Measurements from ENCODE around the gene SLC25A45. TPM values are rescaled to one million over a fixed set of nuclear protein-coding genes. Genes with fewer than 3 reads are reported as not detected.

SLC25A45 gene
- total RNA-seq, 1 donor from 2014 or later: 0.26 TPM

DNA sequence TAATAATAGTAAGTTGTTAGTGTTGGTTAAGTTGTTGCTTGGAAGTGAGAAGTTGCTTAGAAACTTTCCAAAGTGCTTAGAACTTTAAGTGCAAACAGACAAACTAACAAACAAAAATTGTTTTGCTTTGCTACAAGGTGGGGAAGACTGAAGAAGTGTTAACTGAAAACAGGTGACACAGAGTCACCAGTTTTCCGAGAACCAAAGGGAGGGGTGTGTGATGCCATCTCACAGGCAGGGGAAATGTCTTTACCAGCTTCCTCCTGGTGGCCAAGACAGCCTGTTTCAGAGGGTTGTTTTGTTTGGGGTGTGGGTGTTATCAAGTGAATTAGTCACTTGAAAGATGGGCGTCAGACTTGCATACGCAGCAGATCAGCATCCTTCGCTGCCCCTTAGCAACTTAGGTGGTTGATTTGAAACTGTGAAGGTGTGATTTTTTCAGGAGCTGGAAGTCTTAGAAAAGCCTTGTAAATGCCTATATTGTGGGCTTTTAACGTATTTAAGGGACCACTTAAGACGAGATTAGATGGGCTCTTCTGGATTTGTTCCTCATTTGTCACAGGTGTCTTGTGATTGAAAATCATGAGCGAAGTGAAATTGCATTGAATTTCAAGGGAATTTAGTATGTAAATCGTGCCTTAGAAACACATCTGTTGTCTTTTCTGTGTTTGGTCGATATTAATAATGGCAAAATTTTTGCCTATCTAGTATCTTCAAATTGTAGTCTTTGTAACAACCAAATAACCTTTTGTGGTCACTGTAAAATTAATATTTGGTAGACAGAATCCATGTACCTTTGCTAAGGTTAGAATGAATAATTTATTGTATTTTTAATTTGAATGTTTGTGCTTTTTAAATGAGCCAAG is 42.9 kb upstream of the SLC25A45 start:
- H3K36me3 ChIP-seq (ENCODE audit: control insufficient read depth, insufficient read depth, low read length): peaks cover 22% of the 10 kb centered on the region
- H3K4me3 ChIP-seq (ENCODE audit: low read depth, low read length): peak overlapping the region; percentile 93
- TF ChIP-seq, protein P1, sequence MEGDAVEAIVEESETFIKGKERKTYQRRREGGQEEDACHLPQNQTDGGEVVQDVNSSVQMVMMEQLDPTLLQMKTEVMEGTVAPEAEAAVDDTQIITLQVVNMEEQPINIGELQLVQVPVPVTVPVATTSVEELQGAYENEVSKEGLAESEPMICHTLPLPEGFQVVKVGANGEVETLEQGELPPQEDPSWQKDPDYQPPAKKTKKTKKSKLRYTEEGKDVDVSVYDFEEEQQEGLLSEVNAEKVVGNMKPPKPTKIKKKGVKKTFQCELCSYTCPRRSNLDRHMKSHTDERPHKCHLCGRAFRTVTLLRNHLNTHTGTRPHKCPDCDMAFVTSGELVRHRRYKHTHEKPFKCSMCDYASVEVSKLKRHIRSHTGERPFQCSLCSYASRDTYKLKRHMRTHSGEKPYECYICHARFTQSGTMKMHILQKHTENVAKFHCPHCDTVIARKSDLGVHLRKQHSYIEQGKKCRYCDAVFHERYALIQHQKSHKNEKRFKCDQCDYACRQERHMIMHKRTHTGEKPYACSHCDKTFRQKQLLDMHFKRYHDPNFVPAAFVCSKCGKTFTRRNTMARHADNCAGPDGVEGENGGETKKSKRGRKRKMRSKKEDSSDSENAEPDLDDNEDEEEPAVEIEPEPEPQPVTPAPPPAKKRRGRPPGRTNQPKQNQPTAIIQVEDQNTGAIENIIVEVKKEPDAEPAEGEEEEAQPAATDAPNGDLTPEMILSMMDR (IDR thresholded peaks at IDR 0.05; ENCODE audit: insufficient read depth, low read length, severe bottlenecking): peak; percentile 17
- DNase-seq (ENCODE audit: low read depth): peak; percentile 85
- H3K27me3 ChIP-seq (ENCODE audit: control insufficient read depth, insufficient read depth, low read length): no peaks in the 10 kb centered on the region
- FAIRE-seq: no peak

DNA sequence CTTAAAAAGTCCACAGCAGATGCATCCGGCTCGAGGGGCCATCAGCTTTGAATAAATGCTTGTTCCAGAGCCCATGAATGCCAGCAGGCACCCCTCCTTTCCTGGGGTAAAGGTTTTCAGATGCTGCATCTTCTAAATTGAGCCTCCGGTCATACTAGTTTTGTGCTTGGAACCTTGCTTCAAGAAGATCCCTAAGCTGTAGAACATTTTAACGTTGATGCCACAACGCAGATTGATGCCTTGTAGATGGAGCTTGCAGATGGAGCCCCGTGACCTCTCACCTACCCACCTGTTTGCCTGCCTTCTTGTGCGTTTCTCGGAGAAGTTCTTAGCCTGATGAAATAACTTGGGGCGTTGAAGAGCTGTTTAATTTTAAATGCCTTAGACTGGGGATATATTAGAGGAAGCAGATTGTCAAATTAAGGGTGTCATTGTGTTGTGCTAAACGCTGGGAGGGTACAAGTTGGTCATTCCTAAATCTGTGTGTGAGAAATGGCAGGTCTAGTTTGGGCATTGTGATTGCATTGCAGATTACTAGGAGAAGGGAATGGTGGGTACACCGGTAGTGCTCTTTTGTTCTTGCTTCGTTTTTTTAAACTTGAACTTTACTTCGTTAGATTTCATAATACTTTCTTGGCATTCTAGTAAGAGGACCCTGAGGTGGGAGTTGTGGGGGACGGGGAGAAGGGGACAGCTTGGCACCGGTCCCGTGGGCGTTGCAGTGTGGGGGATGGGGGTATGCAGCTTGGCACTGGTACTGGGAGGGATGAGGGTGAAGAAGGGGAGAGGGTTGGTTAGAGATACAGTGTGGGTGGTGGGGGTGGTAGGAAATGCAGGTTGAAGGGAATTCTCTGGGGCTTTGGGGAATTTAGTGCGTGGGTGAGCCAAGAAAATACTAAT is 42.0 kb upstream of the SLC25A45 start:
- DNase-seq (ENCODE audit: low read depth): peak; percentile 34
- Histone ChIP-seq H3K27me3 (ENCODE audit: control insufficient read depth, insufficient read depth, low read length) (no peaks in the 10 kb centered on the region), H3K36me3 (ENCODE audit: control insufficient read depth, insufficient read depth, low read length) (peaks cover 18% of the 10 kb centered on the region), H3K4me3 (ENCODE audit: low read depth, low read length) (peak overlapping the region; percentile 93)
- TF ChIP-seq, protein P1 (IDR thresholded peaks at IDR 0.05; ENCODE audit: insufficient read depth, low read length, severe bottlenecking): no peak
- FAIRE-seq: no peak

DNA sequence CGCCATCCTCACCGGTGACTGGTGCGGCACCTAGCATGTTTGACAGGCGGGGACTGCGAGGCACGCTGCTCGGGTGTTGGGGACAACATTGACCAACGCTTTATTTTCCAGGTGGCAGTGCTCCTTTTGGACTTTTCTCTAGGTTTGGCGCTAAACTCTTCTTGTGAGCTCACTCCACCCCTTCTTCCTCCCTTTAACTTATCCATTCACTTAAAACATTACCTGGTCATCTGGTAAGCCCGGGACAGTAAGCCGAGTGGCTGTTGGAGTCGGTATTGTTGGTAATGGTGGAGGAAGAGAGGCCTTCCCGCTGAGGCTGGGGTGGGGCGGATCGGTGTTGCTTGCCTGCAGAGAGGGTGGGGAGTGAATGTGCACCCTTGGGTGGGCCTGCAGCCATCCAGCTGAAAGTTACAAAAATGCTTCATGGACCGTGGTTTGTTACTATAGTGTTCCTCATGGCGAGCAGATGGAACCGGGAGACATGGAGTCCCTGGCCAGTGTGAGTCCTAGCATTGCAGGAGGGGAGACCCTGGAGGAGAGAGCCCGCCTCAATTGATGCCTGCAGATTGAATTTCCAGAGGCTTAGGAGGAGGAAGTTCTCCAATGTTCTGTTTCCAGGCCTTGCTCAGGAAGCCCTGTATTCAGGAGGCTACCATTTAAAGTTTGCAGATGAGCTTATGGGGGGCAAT is 41.2 kb upstream of the SLC25A45 start:
- FAIRE-seq (no peak), DNase-seq (ENCODE audit: low read depth) (peak; percentile 6)
- no peaks in the 10 kb centered on the region for H3K27me3 ChIP-seq (ENCODE audit: control insufficient read depth, insufficient read depth, low read length)
- H3K36me3 ChIP-seq (ENCODE audit: control insufficient read depth, insufficient read depth, low read length): peaks cover 18% of the 10 kb centered on the region
- H3K4me3 ChIP-seq (ENCODE audit: low read depth, low read length): peak overlapping the region; percentile 93
- TF ChIP-seq, protein P1 (IDR thresholded peaks at IDR 0.05; ENCODE audit: insufficient read depth, low read length, severe bottlenecking): no peak

DNA sequence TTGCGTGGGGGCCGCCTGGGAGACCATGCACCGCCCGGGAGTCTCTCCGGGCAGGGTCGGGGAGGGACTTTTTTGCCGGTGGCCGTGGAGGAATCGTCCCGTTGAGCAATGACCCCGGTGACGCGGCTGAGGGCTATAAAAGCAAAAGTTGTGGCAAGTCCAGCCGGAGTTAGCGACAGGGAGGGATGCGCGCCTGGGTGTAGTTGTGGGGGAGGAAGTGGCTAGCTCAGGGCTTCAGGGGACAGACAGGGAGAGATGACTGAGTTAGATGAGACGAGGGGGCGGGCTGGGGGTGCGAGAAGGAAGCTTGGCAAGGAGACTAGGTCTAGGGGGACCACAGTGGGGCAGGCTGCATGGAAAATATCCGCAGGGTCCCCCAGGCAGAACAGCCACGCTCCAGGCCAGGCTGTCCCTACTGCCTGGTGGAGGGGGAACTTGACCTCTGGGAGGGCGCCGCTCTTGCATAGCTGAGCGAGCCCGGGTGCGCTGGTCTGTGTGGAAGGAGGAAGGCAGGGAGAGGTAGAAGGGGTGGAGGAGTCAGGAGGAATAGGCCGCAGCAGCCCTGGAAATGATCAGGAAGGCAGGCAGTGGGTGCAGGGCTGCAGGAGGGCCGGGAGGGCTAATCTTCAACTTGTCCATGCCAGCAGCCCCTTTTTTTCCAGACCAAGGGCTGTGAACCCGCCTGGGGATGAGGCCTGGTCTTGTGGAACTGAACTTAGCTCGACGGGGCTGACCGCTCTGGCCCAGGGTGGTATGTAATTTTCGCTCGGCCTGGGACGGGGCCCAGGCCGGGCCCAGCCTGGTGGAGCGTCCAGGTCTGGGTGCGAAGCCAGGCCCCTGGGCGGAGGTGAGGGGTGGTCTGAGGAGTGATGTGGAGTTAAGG is 40.4 kb upstream of the SLC25A45 start, which contains the start of gene NEAT1:
NEAT1 (plus strand) TSS at position 166 of the 883 bp plus-strand sequence.
- FAIRE-seq: no peak
- Histone ChIP-seq H3K27me3 (ENCODE audit: control insufficient read depth, insufficient read depth, low read length) (no peaks in the 10 kb centered on the region), H3K4me3 (ENCODE audit: low read depth, low read length) (peak within 1 kb of the TSS; percentile 93), H3K36me3 (ENCODE audit: control insufficient read depth, insufficient read depth, low read length) (peaks cover 18% of the 10 kb centered on the region)
- TF ChIP-seq, protein P1 (IDR thresholded peaks at IDR 0.05; ENCODE audit: insufficient read depth, low read length, severe bottlenecking): no peak
- DNase-seq (ENCODE audit: low read depth): peak; percentile 71

Measured in bronchial epithelial cell (primary cell).